Colonic mucosa (tissue), 4 donors: ENCODE data around the gene PMP22. TPM values are rescaled to one million over a fixed set of nuclear protein-coding genes. Genes with fewer than 3 reads are reported as not detected.

Experiments used
- DNase-seq: peaks from one replicate; pipeline ENCODE4 v3.0.0-alpha.2; 2020
- H3K27ac ChIP-seq: fragments of 200-600 bp; one replicate; pipeline ENCODE4 v1.8.0; 2021
- H3K27me3 ChIP-seq: fragments of 200-600 bp; one replicate; pipeline ENCODE4 v1.8.0; 2021
- H3K36me3 ChIP-seq: fragments of 200-600 bp; one replicate; pipeline ENCODE4 v1.8.0; 2021
- H3K4me1 ChIP-seq: fragments of 200-600 bp; one replicate; pipeline ENCODE4 v1.8.0; 2021; ENCODE audit warnings: mild to moderate bottlenecking
- H3K4me3 ChIP-seq: fragments of 200-600 bp; one replicate; pipeline ENCODE4 v1.8.0; 2021
- H3K9ac ChIP-seq, 2 donors: one replicate each; pipeline ENCODE4 v1.7.0; 2013; ENCODE audit warnings: control low read depth in 2 of 2, low read depth in 2 of 2, low read length in 2 of 2
- H3K9me3 ChIP-seq: fragments of 200-600 bp; one replicate; pipeline ENCODE4 v1.8.0; 2021
- CTCF ChIP-seq: fragments of 200-600 bp; IDR thresholded peaks from one replicate; pipeline ENCODE4 v1.8.0; 2022; ENCODE audit warnings: antibody characterized with exemption, mild to moderate bottlenecking
- intact Hi-C: fragments of 100-400 bp; cut with DNase I; formaldehyde crosslinking; loops from one replicate; pipeline ENCODE4 v1.14.1; 2022
- total RNA-seq, 2 donors: library from RNA; stranded (reverse); fragmentation: NEBNext Ultra II Directional in 1 of 2; extraction: Animal tissue kit (Norgen Biotek cat#: 25700) in 1 of 2; gene quantifications; one replicate each; pipeline ENCODE4 v1.2.1, GENCODE V29; 2021
- donor health status: healthy.
- donor health status: DM: no; HTN: no; CAD: no.
- donor health status: DM: no; HTN: no; CAD: no.

PMP22 gene
- total RNA-seq, 2 donors from 2014 or later: 12.5 to 40.4 TPM

- no peak overlapping the region for H3K27ac ChIP-seq
- no peak for TF ChIP-seq CTCF
- intact Hi-C loops: no loop called here
- H3K9ac ChIP-seq: no peak overlapping the region
- no peak overlapping the region for H3K4me3 ChIP-seq
- H3K4me1 ChIP-seq: peaks cover 10% of the 10 kb centered on the region
- DNase-seq: no peak
- no peaks in the 10 kb centered on the region for H3K27me3 ChIP-seq
- no peaks in the 10 kb centered on the region for H3K9me3 ChIP-seq
- no peaks in the 10 kb centered on the region for H3K36me3 ChIP-seq
Measured at GRCh38 chr17:15255713-15256454, 9.2 kb downstream of the PMP22 start.

GRCh38 chr17:15250135-15250860 lies 14.8 kb downstream of the PMP22 start:
- Histone ChIP-seq H3K36me3 (no peaks in the 10 kb centered on the region), H3K4me1 (no peaks in the 10 kb centered on the region), H3K9ac (no peak overlapping the region), H3K9me3 (no peaks in the 10 kb centered on the region), H3K4me3 (no peak overlapping the region), H3K27me3 (no peaks in the 10 kb centered on the region), H3K27ac (peak overlapping the region; percentile 12)
- DNase-seq: no peak
- TF ChIP-seq CTCF: no peak
- intact Hi-C loops: no loop called here

GRCh38 chr17:15249487-15249886 lies 15.6 kb downstream of the PMP22 start:
- Histone ChIP-seq H3K27ac (peak overlapping the region; percentile 12), H3K36me3 (no peaks in the 10 kb centered on the region)
- DNase-seq: no peak

GRCh38 chr17:15247891-15248529 lies 17.1 kb downstream of the PMP22 start:
- intact Hi-C loops: no loop called here
- peak; percentile 13 for DNase-seq
- TF ChIP-seq CTCF: peak; percentile 22
- Histone ChIP-seq H3K4me3 (no peak overlapping the region), H3K9me3 (no peaks in the 10 kb centered on the region), H3K4me1 (no peaks in the 10 kb centered on the region), H3K9ac (no peak overlapping the region), H3K27me3 (no peaks in the 10 kb centered on the region), H3K27ac (no peak overlapping the region), H3K36me3 (no peaks in the 10 kb centered on the region)

More at GRCh38 chr17:15249487-15249886, 15.6 kb downstream of the PMP22 start:
- Histone ChIP-seq H3K4me1 (no peaks in the 10 kb centered on the region), H3K9ac (no peak overlapping the region), H3K9me3 (no peaks in the 10 kb centered on the region), H3K4me3 (no peak overlapping the region), H3K27me3 (no peaks in the 10 kb centered on the region)
- intact Hi-C loops: no loop called here
- no peak for TF ChIP-seq CTCF

GRCh38 chr17:15245054-15245453 lies 20.1 kb downstream of the PMP22 start:
- Histone ChIP-seq H3K27me3 (no peaks in the 10 kb centered on the region), H3K4me3 (no peak overlapping the region), H3K9me3 (no peaks in the 10 kb centered on the region), H3K4me1 (no peaks in the 10 kb centered on the region), H3K9ac (no peak overlapping the region), H3K36me3 (no peaks in the 10 kb centered on the region), H3K27ac (no peak overlapping the region)
- no peak for DNase-seq
- intact Hi-C loops: no loop called here
- no peak for TF ChIP-seq CTCF
